Right forelimb (tissue), 1 donor: ENCODE data around the gene SLCO3A1.

Source experiments
- DNase-seq: peaks from one replicate; pipeline ENCODE4 v3.0.0-alpha.2; 2018

SLCO3A1 gene

GRCh38 chr15:91885054-91885453 lies 31.5 kb downstream of the SLCO3A1 start:
- DNase-seq: no peak

- no peak for DNase-seq
These were observed 32.3 kb downstream of the SLCO3A1 start for GRCh38 chr15:91885714-91886270.

- DNase-seq: no peak
These were observed 33.4 kb downstream of the SLCO3A1 start for GRCh38 chr15:91886878-91887277.

- no peak for DNase-seq
These were observed 33.8 kb downstream of the SLCO3A1 start for GRCh38 chr15:91887321-91887720.

GRCh38 chr15:91887921-91888373 lies 34.4 kb downstream of the SLCO3A1 start:
- no peak for DNase-seq

- no peak for DNase-seq
These were observed 35.8 kb downstream of the SLCO3A1 start for GRCh38 chr15:91889111-91889815.

GRCh38 chr15:91890614-91891013 lies 37.1 kb downstream of the SLCO3A1 start:
- no peak for DNase-seq

GRCh38 chr15:91891101-91891500 lies 37.6 kb downstream of the SLCO3A1 start:
- DNase-seq: no peak

GRCh38 chr15:91891788-91892345 lies 38.4 kb downstream of the SLCO3A1 start:
- no peak for DNase-seq

- no peak for DNase-seq
These were observed 38.9 kb downstream of the SLCO3A1 start for GRCh38 chr15:91892436-91892835.

- no peak for DNase-seq
These were observed 41.1 kb downstream of the SLCO3A1 start for GRCh38 chr15:91894606-91895005.

- no peak for DNase-seq
These were observed 41.5 kb downstream of the SLCO3A1 start for GRCh38 chr15:91895051-91895450.

- no peak for DNase-seq
These were observed 43.0 kb downstream of the SLCO3A1 start for GRCh38 chr15:91896341-91897055.

GRCh38 chr15:91897585-91898372 lies 44.3 kb downstream of the SLCO3A1 start:
- no peak for DNase-seq

GRCh38 chr15:91898843-91899242 lies 45.3 kb downstream of the SLCO3A1 start:
- DNase-seq: no peak

- no peak for DNase-seq
These were observed 51.4 kb downstream of the SLCO3A1 start for GRCh38 chr15:91904942-91905341.

GRCh38 chr15:91908391-91908790 lies 54.9 kb downstream of the SLCO3A1 start:
- DNase-seq: no peak

GRCh38 chr15:91909111-91909510 lies 55.6 kb downstream of the SLCO3A1 start:
- DNase-seq: no peak

- no peak for DNase-seq
These were observed 56.1 kb downstream of the SLCO3A1 start for GRCh38 chr15:91909574-91909973.

GRCh38 chr15:91911844-91912243 lies 58.3 kb downstream of the SLCO3A1 start:
- no peak for DNase-seq

- no peak for DNase-seq
These were observed 58.8 kb downstream of the SLCO3A1 start for GRCh38 chr15:91912336-91912735.

- no peak for DNase-seq
These were observed 60.1 kb downstream of the SLCO3A1 start for GRCh38 chr15:91913560-91913959.

- DNase-seq: no peak
These were observed 62.1 kb downstream of the SLCO3A1 start for GRCh38 chr15:91915576-91915975.
